HepG2 (cell line): ENCODE results near the gene CCDC57. TPM values are rescaled to one million over a fixed set of nuclear protein-coding genes. Genes with fewer than 3 reads are reported as not detected.
A peak's percentile ranks its signal among the peaks of the same experiment; 100 is the strongest.

ENCODE experiments used
- CBX5 ChIP-seq: sonication (generic); formaldehyde crosslinking; IDR thresholded peaks from 2 replicates; pipeline ENCODE4 v1.4.0; 2020; ENCODE audit warnings: missing genetic modification reagents, borderline replicate concordance
- GABPB1 ChIP-seq: IDR thresholded peaks from 2 replicates; pipeline ENCODE4 v1.6.1; 2016; ENCODE audit warnings: mild to moderate bottlenecking, missing genetic modification reagents, moderate library complexity, missing compliant biosample characterization
- HMG20A ChIP-seq: IDR thresholded peaks from 2 replicates; pipeline ENCODE4 v1.6.1; 2016; ENCODE audit warnings: borderline replicate concordance
- KMT2B ChIP-seq: IDR thresholded peaks from 2 replicates; pipeline ENCODE4 v1.6.1; 2016; ENCODE audit warnings: missing genetic modification reagents, missing compliant biosample characterization
- MAF1 ChIP-seq: sonication (generic); formaldehyde crosslinking; IDR thresholded peaks from 2 replicates; pipeline ENCODE4 v1.5.0; 2020; ENCODE audit warnings: missing genetic modification reagents, borderline replicate concordance
- MXD1 ChIP-seq: sonication (generic); formaldehyde crosslinking; IDR thresholded peaks from 2 replicates; pipeline ENCODE4 v1.4.0; 2020; ENCODE audit warnings: mild to moderate bottlenecking, missing genetic modification reagents
- NFKBIZ ChIP-seq: IDR thresholded peaks from 2 replicates; pipeline ENCODE4 v1.6.1; 2018; ENCODE audit warnings: missing genetic modification reagents, missing compliant biosample characterization
- PAF1 ChIP-seq: IDR thresholded peaks from 2 replicates; pipeline ENCODE4 v1.6.1; 2016; ENCODE audit warnings: missing genetic modification reagents, missing compliant biosample characterization
- PHB2 ChIP-seq: fragments of 450-650 bp; IDR thresholded peaks from 2 replicates; pipeline ENCODE4 v1.6.1; 2018; ENCODE audit not compliant: partially characterized antibody
- SRSF4 ChIP-seq: fragments of 200-400 bp; formaldehyde crosslinking; IDR thresholded peaks from one replicate; pipeline ENCODE4 v1.6.1; 2018; ENCODE audit warnings: mild to moderate bottlenecking, low read depth, low read length, moderate library complexity; ENCODE audit not compliant: poor library complexity, severe bottlenecking
- STAG1 ChIP-seq: sonication (generic); formaldehyde crosslinking; IDR thresholded peaks from 2 replicates; pipeline ENCODE4 v1.4.0; 2020; ENCODE audit warnings: missing genetic modification reagents
- ZFX ChIP-seq: sonication (generic); formaldehyde crosslinking; IDR thresholded peaks from 2 replicates; pipeline ENCODE4 v1.4.0; 2020; ENCODE audit warnings: mild to moderate bottlenecking, low read depth, missing genetic modification reagents, moderate library complexity
- ZNF10 ChIP-seq: sonication (generic); formaldehyde crosslinking; IDR thresholded peaks from 2 replicates; pipeline ENCODE4 v1.4.0; 2020; ENCODE audit warnings: mild to moderate bottlenecking, low read depth, missing genetic modification reagents, borderline replicate concordance
- ZNF280D ChIP-seq: sonication (generic); formaldehyde crosslinking; IDR thresholded peaks from 2 replicates; pipeline ENCODE4 v1.5.1; 2020; ENCODE audit warnings: mild to moderate bottlenecking, missing genetic modification reagents
- ZNF33B ChIP-seq: sonication (generic); formaldehyde crosslinking; IDR thresholded peaks from 2 replicates; pipeline ENCODE4 v1.5.1; 2020; ENCODE audit warnings: mild to moderate bottlenecking, missing genetic modification reagents
- ZNF543 ChIP-seq: sonication (generic); formaldehyde crosslinking; IDR thresholded peaks from 2 replicates; pipeline ENCODE4 v1.4.0; 2020; ENCODE audit warnings: mild to moderate bottlenecking, missing genetic modification reagents
- ZNF737 ChIP-seq: sonication (generic); formaldehyde crosslinking; IDR thresholded peaks from 2 replicates; pipeline ENCODE4 v1.5.0; 2020; ENCODE audit warnings: missing genetic modification reagents, mild to moderate bottlenecking, borderline replicate concordance
- polyA plus RNA-seq, 8 experiments: library from polyadenylated mRNA; depleted of rRNA in 3 of 8; stranded (reverse) in 7 of 8; unstranded in 1 of 8; fragments of >200 nt; fragmentation: Illumina TruSeq in 4 of 8; extraction: Trizol in 4 of 8; gene quantifications; 2 replicates each; pipeline versions ENCODE4 v1.2.1 to v1.2.3, GENCODE V29; 2011 to 2016; ENCODE audit warnings: low read depth in 4 of 8, missing spikeins in 1 of 8, mixed read lengths in 1 of 8; ENCODE audit not compliant: insufficient read depth in 1 of 8
- total RNA-seq, 5 experiments: library from RNA; depleted of rRNA; stranded (reverse); fragments of >200 nt; fragmentation: Illumina TruSeq; extraction: Trizol; gene quantifications; 2 replicates each; pipeline ENCODE4 v1.2.3, GENCODE V29; 2016; ENCODE audit warnings: low read depth in 1 of 5
- TF ChIP-seq, protein P1 (sequence below): sonication (generic); formaldehyde crosslinking; IDR thresholded peaks from 2 replicates; pipeline ENCODE4 v1.8.0; 2022; ENCODE audit warnings: missing genetic modification reagents, low read depth, mild to moderate bottlenecking, borderline replicate concordance
- TF ChIP-seq, protein P2 (sequence below): sonication (generic); formaldehyde crosslinking; IDR thresholded peaks from 2 replicates; pipeline ENCODE4 v1.4.0; 2020; ENCODE audit warnings: missing genetic modification reagents
- TF ChIP-seq, protein P3 (sequence below): IDR thresholded peaks from 2 replicates; pipeline ENCODE4 v1.6.1; 2016; ENCODE audit warnings: missing compliant biosample characterization, missing genetic modification reagents, borderline replicate concordance

CCDC57 gene
- total and polyA plus RNA-seq, 2 of the 13 experiments (the other 11 are each of a cell fraction or from before 2014, with no cell fraction given) = 59.3 to 59.9 TPM

- TF ChIP-seq, protein P1, sequence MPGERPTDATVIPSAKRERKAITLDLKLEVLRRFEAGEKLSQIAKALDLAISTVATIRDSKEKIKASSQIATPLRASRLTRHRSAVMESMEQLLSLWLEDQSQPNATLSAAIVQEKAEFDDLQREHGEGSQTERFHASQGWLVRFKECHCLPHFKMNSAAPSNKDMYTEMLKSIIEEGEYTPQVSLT = no peak
- peak; percentile 38; the same call in 1 of the 2 replicates for TF ChIP-seq PAF1 (CRISPR knock-in tag)
- TF ChIP-seq, protein P2, sequence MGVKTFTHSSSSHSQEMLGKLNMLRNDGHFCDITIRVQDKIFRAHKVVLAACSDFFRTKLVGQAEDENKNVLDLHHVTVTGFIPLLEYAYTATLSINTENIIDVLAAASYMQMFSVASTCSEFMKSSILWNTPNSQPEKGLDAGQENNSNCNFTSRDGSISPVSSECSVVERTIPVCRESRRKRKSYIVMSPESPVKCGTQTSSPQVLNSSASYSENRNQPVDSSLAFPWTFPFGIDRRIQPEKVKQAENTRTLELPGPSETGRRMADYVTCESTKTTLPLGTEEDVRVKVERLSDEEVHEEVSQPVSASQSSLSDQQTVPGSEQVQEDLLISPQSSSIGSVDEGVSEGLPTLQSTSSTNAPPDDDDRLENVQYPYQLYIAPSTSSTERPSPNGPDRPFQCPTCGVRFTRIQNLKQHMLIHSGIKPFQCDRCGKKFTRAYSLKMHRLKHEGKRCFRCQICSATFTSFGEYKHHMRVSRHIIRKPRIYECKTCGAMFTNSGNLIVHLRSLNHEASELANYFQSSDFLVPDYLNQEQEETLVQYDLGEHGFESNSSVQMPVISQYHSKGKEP (CRISPR knock-in tag) = no peak
- TF ChIP-seq MAF1 (CRISPR knock-in tag) = no peak
- TF ChIP-seq ZNF10 (CRISPR knock-in tag) = 0 out of 2 replicates have a peak, but pooled peaks have one; percentile 47
- TF ChIP-seq ZNF737 = no peak
- TF ChIP-seq ZNF33B (CRISPR knock-in tag) = no peak; the same call in 1 of the 2 replicates
- peak; percentile 13; the same call in 1 of the 2 replicates for TF ChIP-seq GABPB1 (CRISPR knock-in tag)
- peak; percentile 3; the same call in 1 of the 2 replicates for TF ChIP-seq ZNF280D
- TF ChIP-seq NFKBIZ (CRISPR knock-in tag) = no peak
- TF ChIP-seq ZNF543 (CRISPR knock-in tag) = no peak
- no peak for TF ChIP-seq STAG1
- TF ChIP-seq MXD1 = peak; percentile 53; the same call in 1 of the 2 replicates
- TF ChIP-seq HMG20A (CRISPR knock-in tag) = no peak; the same call in 1 of the 2 replicates
- peak; percentile 80 for TF ChIP-seq SRSF4
- TF ChIP-seq PHB2 = no peak
- 0 out of 2 replicates have a peak, but pooled peaks have one; percentile 24 for TF ChIP-seq CBX5 (CRISPR knock-in tag)
- TF ChIP-seq ZFX (CRISPR knock-in tag) = peak; percentile 95
- TF ChIP-seq, protein P3, sequence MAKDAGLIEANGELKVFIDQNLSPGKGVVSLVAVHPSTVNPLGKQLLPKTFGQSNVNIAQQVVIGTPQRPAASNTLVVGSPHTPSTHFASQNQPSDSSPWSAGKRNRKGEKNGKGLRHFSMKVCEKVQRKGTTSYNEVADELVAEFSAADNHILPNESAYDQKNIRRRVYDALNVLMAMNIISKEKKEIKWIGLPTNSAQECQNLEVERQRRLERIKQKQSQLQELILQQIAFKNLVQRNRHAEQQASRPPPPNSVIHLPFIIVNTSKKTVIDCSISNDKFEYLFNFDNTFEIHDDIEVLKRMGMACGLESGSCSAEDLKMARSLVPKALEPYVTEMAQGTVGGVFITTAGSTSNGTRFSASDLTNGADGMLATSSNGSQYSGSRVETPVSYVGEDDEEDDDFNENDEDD (CRISPR knock-in tag) = peak; percentile 31; the same call in 1 of the 2 replicates
- no peak for TF ChIP-seq KMT2B
Measured at GRCh38 chr17:82239926-82240505, 27.4 kb upstream of the CCDC57 start (continued).
